K562 (cell line): ENCODE measurements around the gene STRN3. TPM values are rescaled to one million over a fixed set of nuclear protein-coding genes. Genes with fewer than 3 reads are reported as not detected.

ENCODE experiments used
- ATAC-seq: fragments of 200-7000 bp; cut with Tn5 transposase; 3 replicates; pipeline ENCODE4 v1.9.1; 2020; ENCODE audit warnings: moderate library complexity
- BruUV-seq: library from RNA; stranded (reverse); fragments of 400-500 nt; replicated peaks from 2 replicates; lab custom pipeline; 2021; lab: Mats Ljungman, UMichigan
- CTCF ChIA-PET: fragments of 300-600 bp; formaldehyde crosslinking; extraction: SDS; loops from one replicate; lab custom pipeline; 2021; ENCODE audit warnings: low intra/inter-chr PET ratio; lab: Yijun Ruan, JAX
- POLR2A ChIA-PET: fragments of 300-600, 350-650 bp; sonication (Branson Sonifier 250); formaldehyde crosslinking; extraction: SDS; loops from one replicate; lab custom pipeline; 2021; ENCODE audit warnings: antibody characterized with exemption, inconsistent platforms; lab: Yijun Ruan, JAX
- DNase-seq, 4 experiments: peaks; one replicate each; pipeline versions ENCODE4 v3.0.0 to v3.0.0-alpha.2; 2011 to 2018; ENCODE audit warnings: low spot score in 3 of 4, mixed read lengths in 3 of 4; ENCODE audit errors: extremely low read depth in 1 of 4
- FAIRE-seq: peaks from 2 replicates; lab custom pipeline; 2011; peaks lifted over from hg19 to GRCh38; lab: Jason Lieb, UNC
- H2AFZ ChIP-seq: 2 replicates; pipeline ENCODE4 v1.6.0; 2011; ENCODE audit warnings: low read depth, low read length, control low read depth, inconsistent platforms
- H3K27ac ChIP-seq: fragments of 200-600 bp; 3 replicates; pipeline ENCODE4 v1.8.0; 2011; ENCODE audit warnings: low read depth, mild to moderate bottlenecking, control low read depth, inconsistent platforms, low read length, moderate library complexity, mixed read lengths; ENCODE audit errors: extremely low read depth
- H3K27me3 ChIP-seq, 2 experiments: fragments of 300-600 bp in 1 of 2; 2 replicates in 1 of 2; 3 replicates in 1 of 2; pipeline versions ENCODE4 v1.6.0 to v1.8.0; 2011; ENCODE audit warnings: inconsistent platforms in 2 of 2, low read length in 2 of 2, mild to moderate bottlenecking in 1 of 2, mixed read lengths in 1 of 2, moderate library complexity in 1 of 2; ENCODE audit not compliant: control insufficient read depth in 2 of 2, insufficient read depth in 2 of 2
- H3K36me3 ChIP-seq: fragments of 300-600 bp; 3 replicates; pipeline ENCODE4 v1.8.0; 2011; ENCODE audit warnings: mild to moderate bottlenecking, low read length, inconsistent platforms; ENCODE audit not compliant: control insufficient read depth, insufficient read depth
- H3K4me1 ChIP-seq, 2 experiments: fragments of 200-600 bp in 1 of 2; replicated peaks in 1 of 2; 2 replicates in 1 of 2; 3 replicates in 1 of 2; pipeline versions ENCODE4 v1.5.1 to v1.8.0; 2011; ENCODE audit warnings: inconsistent platforms in 2 of 2, low read length in 2 of 2, mild to moderate bottlenecking in 1 of 2, mixed read lengths in 1 of 2, moderate library complexity in 1 of 2; ENCODE audit not compliant: control insufficient read depth in 2 of 2, insufficient read depth in 2 of 2
- H3K4me2 ChIP-seq: 2 replicates; pipeline ENCODE4 v1.6.1; 2011; ENCODE audit warnings: low read length, control low read depth, inconsistent platforms, mixed read lengths; ENCODE audit not compliant: insufficient read depth
- H3K4me3 ChIP-seq: fragments of 200-600 bp; sonication (generic), shearing (Covaris generic); 2 replicates; pipeline ENCODE4 v1.5.1; 2016; ENCODE audit warnings: control low read depth, inconsistent platforms
- H3K79me2 ChIP-seq: fragments of 200-600 bp; 3 replicates; pipeline ENCODE4 v1.8.0; 2011; ENCODE audit warnings: low read length, inconsistent platforms; ENCODE audit not compliant: control insufficient read depth, insufficient read depth
- H3K9ac ChIP-seq, 2 experiments: 2 replicates each; pipeline versions ENCODE4 v1.6.0 to v1.6.1; 2011; ENCODE audit warnings: low read depth in 2 of 2, low read length in 2 of 2, control low read depth in 1 of 2, inconsistent platforms in 1 of 2, mild to moderate bottlenecking in 1 of 2, mixed read lengths in 1 of 2; ENCODE audit not compliant: insufficient read depth in 1 of 2
- H3K9me1 ChIP-seq: one replicate; pipeline ENCODE4 v1.6.0; 2011; ENCODE audit warnings: inconsistent platforms, mild to moderate bottlenecking, low read length, moderate library complexity; ENCODE audit not compliant: control insufficient read depth, insufficient read depth
- H3K9me3 ChIP-seq: replicated peaks from 2 replicates; pipeline ENCODE4 v1.5.1; 2011; ENCODE audit warnings: low read depth, low read length, inconsistent platforms; ENCODE audit not compliant: control insufficient read depth, insufficient read depth
- H4K20me1 ChIP-seq: replicated peaks from 2 replicates; pipeline ENCODE4 v1.6.1; 2011; ENCODE audit warnings: low read length, inconsistent platforms, mixed read lengths; ENCODE audit not compliant: control insufficient read depth, insufficient read depth
- EP300 ChIP-seq: IDR thresholded peaks from 2 replicates; pipeline ENCODE4 v1.6.1; 2012; ENCODE audit warnings: low read length, improper control_type of control experiment
- NR2C2 ChIP-seq, 2 experiments: fragments of 200-800 bp in 1 of 2; sonication (Bioruptor generic) in 1 of 2; sonication (generic) in 1 of 2; formaldehyde crosslinking in 1 of 2; IDR thresholded peaks; 2 replicates each; pipeline versions ENCODE4 v1.6.1 to v1.8.0; 2016 to 2022; ENCODE audit warnings: mild to moderate bottlenecking in 1 of 2, missing compliant biosample characterization in 1 of 2, missing genetic modification characterization in 1 of 2, missing genetic modification reagents in 1 of 2
- ZC3H4 ChIP-seq: sonication (generic); formaldehyde crosslinking; IDR thresholded peaks from 2 replicates; pipeline ENCODE4 v1.9.0; 2021; ENCODE audit warnings: missing genetic modification reagents, borderline replicate concordance
- ZNF551 ChIP-seq: fragments of 250-450 bp; sonication (Bioruptor Pico); IDR thresholded peaks from 2 replicates; pipeline ENCODE4 v1.5.0; 2021; ENCODE audit warnings: mild to moderate bottlenecking, moderate library complexity
- WGBS: fragments of 100-300 bp; shearing (Covaris generic); methylation state at CpG from one replicate; pipeline ENCODE4 v1.1.6; 2016; ENCODE audit warnings: low coverage, mixed read lengths; ENCODE audit not compliant: insufficient coverage; ENCODE audit errors: missing lambda C conversion rate; 5-methylcytosine and 5-hydroxymethylcytosine counted together
- in situ Hi-C: fragments of 300-500 bp; cut with MboI; formaldehyde crosslinking; loops from 4 replicates; pipeline ENCODE4 v1.15.0; 2018; ENCODE audit warnings: inconsistent platforms, mixed read lengths
- intact Hi-C: fragments of 100-400 bp; cut with micrococcal nuclease; formaldehyde crosslinking; loops from 2 replicates; pipeline ENCODE4 v1.14.2; 2022
- polyA plus RNA-seq, 8 experiments: library from polyadenylated mRNA; depleted of rRNA in 4 of 8; stranded (reverse) in 5 of 8; unstranded in 3 of 8; fragments of >200 nt; fragmentation: Nextera tagmentation in 2 of 8; fragmentation: Illumina TruSeq in 1 of 8; extraction: Ambion mirVana in 2 of 8; extraction: Trizol in 1 of 8; gene quantifications; 2 replicates each; pipeline versions ENCODE4 v1.2.1 to v1.2.3, GENCODE V29; 2011 to 2014; ENCODE audit warnings: inconsistent platforms in 1 of 8, missing spikeins in 1 of 8
- total RNA-seq, 7 experiments: library from RNA; depleted of rRNA in 6 of 7; stranded (reverse); fragments of >200 nt in 6 of 7; fragmentation: Illumina TruSeq in 2 of 7; extraction: Trizol in 2 of 7; gene quantifications; 2 replicates each; pipeline versions ENCODE4 v1.2.1 to v1.2.3, GENCODE V29; 2011 to 2021; ENCODE audit warnings: low replicate concordance in 1 of 7

The STRN3 gene
- total and polyA plus RNA-seq, 9 of the 15 experiments (the other 6 are each of a cell fraction or from before 2014, with no cell fraction given) = 5.9 to 29.1 (median 16.0) TPM

DNA sequence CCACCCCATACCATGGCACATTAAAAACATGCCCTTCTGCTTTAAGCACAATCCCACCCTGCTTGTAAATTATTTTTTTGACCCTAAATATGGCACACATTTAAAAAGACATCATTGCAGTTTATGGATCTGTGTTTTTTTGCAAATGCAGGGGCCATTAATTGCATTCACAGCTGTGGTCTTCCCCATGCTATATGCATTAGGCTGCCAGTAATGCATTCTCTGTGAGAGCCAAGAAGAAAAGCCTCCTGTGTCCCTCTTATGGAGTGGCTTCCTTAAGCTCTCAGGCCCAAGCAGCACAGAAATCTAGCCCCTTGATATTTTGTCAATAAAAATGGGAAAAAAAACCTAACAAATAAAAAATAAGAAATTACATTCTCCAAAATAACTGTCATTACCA, 172.2 kb downstream of the STRN3 start (continued):
- TF ChIP-seq ZC3H4 (CRISPR knock-in tag) (no peak), EP300 (no peak)

DNA sequence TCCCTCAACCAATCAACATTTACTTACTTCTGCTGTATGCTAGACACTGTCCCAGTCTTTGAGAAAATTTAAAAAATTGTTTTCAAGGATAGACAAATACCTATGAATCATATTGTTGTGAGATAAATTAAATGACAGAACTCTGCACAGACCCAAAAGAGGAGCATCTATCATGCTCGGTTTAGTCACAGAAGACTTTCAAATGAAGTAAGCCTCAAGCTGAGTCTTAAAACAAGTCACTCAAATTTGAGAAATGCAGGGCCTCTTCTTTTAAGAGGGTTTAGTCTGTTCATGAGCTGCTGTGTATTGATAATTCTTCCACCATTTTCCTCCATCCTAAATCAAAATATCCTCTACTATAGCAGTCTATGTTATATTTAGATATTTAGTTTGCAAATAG, 176.2 kb downstream of the STRN3 start:
- no peak overlapping the region for H2AFZ ChIP-seq
- H3K9me1 ChIP-seq = no peaks in the 10 kb centered on the region
- no peaks in the 10 kb centered on the region for H3K4me1 ChIP-seq
- intact Hi-C loops = no loop called here
- no peaks in the 10 kb centered on the region for H4K20me1 ChIP-seq
- no peaks in the 10 kb centered on the region for H3K9me3 ChIP-seq
- TF ChIP-seq NR2C2 (CRISPR knock-in tag; IDR thresholded peaks at IDR 0.05) = no peak
- no peak for TF ChIP-seq NR2C2 (tag; IDR thresholded peaks at IDR 0.05)
- TF ChIP-seq ZNF551 (CRISPR knock-in tag) = no peak
- TF ChIP-seq, all 486 proteins: peak for 0
- no peaks in the 10 kb centered on the region for H3K27me3 ChIP-seq
- ATAC-seq (no peak), DNase-seq (no peak), FAIRE-seq (no peak)
- in situ Hi-C loops = no loop called here
- no peak overlapping the region for H3K4me3 ChIP-seq
- BruUV-seq = no TSS peak
- no peak overlapping the region for H3K4me2 ChIP-seq
- H3K9ac ChIP-seq = no peak overlapping the region
- no peak overlapping the region for H3K27ac ChIP-seq
- CTCF ChIA-PET = no interaction called here
- no peaks in the 10 kb centered on the region for H3K79me2 ChIP-seq
- WGBS = 40% methylated on average over 1 of the region's 1 CpG
- H3K36me3 ChIP-seq = no peaks in the 10 kb centered on the region
- POLR2A ChIA-PET = interaction anchor here (1.2 kb wide), 1 partner anchor 11 kb away, joined by 3 read pairs; no protein-coding TSS in a partner anchor
